Embryonic facial prominence (tissue), 1 donor: ENCODE measurements around the gene INSL3.
A peak's percentile ranks its signal among the peaks of the same experiment; 100 is the strongest.

ENCODE experiments used
- DNase-seq: peaks from one replicate; pipeline ENCODE4 v3.0.0-alpha.2; 2016; ENCODE audit errors: extremely low spot score

Gene INSL3

GRCh38 chr19:17821190-17821589 is at the start of gene INSL3:
INSL3 (minus strand) TSS chr19:17821519; CDS start chr19:17821506, 13 bp downstream.
- no peak for DNase-seq

DNA sequence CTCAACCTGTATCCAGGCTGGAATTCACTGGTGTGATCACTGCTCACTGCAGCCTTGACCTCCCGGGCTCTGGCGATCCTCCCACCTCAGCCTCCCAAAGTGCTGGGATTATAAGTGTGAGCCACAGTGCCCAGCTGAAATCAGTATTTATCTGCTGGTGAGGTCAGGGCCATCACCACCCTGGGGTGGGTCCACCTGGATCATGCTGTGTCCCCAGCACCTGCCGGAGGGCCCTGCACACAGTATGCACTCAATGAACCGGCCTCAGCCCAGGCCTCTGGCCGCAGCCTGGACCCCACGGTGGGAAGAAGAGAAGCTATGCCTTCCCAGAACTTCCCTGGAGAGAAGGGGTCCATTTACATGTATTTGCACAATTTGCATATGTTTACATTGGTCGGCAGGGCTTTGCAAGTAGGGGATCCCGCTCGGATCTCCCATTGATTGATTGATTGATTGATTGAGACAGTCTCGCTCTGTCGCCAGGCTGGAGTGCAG is 47.8 kb upstream of the INSL3 start:
- no peak for DNase-seq

DNA sequence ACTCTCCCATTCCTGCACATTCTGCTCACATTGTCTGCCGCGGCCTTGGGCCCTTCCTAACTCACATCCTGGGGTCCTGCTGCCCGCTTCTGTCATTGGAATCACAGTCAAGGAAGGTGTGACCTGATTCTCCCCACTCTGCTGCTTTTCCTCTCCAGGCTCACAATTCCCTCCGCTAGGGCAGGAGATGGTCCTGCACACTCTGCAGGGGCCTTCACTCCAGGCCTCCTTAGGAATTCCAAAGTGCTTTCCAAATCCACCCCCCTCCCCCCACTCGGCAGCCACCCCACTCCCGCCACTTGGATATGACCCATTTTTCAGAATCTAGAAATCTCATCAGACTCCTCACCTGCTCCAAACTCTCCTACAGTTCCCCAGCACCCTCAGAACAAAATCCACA is 47.4 kb upstream of the INSL3 start:
- no peak for DNase-seq

DNA sequence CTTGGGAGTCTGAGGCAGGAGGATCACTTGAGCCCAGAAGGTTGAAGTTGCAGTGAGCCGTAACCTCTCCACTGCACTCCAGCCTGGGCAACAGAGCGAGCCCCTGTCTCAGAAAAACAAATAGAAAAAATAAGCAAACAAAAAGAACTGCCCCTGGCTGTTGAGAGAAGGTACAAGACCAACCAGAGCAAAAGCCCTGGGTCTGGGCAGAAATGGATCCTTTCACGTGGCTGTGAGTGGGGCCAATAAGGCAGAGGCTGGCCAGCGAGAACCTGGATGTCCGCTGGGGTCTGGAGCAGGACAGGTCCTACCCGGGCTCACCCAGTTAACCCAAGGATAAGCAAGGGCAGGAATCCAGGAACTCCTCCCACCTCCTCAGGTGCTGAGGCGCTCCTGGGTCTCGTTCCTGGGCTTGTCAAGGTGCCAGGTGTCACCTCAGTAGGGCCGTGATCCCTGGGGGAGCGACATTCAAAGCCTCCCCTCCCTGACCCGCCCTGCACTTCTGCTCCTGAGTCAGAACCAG is 45.7 kb upstream of the INSL3 start:
- DNase-seq, result no peak

DNA sequence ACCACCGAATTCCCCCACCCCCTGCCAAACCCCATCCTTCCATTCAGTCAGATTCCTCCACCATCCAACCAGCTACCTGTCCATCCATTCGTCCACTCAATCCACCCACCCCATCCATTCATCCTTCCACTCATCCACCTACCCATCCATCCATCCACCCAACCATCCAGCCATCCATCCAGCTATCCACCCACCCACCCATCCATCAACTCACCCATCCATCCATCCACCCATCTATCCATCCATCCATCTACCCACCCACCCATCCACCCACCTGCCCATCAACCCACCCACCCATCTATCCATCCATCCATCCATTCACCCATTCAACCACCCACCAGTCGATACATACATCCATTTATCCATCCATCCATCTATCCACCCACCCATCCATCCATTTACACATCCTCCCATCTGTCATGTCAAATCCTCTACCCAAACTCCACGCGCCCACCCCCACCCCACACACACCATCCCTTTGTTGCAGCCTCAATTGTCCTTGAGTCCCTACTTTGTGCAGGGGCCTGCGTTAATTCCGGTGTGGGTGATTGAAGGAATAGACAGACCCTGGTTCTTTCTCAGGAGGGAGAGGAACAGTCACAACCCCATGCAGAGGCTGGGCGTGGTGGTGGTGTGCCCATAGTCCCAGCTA is 45.1 kb upstream of the INSL3 start:
- no peak for DNase-seq

GRCh38 chr19:17865364-17866311 is 44.3 kb upstream of the INSL3 start:
- DNase-seq, result no peak

DNA sequence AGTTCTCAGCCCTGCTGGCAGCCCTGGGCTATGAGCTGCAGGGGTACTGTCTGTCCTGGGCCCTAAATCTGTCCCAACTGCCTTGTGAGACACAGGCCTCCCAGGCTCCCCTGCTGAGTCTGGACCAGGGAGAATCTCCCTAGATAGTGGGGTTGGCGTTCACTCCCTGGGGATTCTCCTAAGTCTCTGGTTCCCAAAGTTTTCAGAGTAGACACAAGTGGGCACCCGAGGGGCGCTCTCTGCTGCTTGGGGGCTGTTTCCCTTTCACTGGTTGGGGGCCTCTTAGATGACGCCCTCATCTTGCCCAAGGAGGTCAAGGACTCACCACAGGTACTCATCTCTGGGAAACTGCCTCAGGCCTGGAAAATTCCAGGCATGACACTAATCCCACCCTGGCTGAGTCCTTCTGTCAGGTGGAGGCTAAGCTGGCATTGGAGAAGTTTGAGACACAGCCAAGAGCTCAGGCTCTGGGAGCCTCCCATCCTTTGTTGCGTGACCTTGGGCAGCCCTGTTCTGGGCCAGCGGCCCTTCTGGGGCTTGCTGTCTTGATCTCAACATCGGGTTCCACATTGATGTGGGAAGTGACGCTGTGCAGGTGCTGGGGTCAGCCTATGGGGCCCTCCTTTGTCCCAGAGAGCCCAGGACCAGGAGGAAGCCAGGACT is 42.3 kb upstream of the INSL3 start:
- DNase-seq, result no peak

DNA sequence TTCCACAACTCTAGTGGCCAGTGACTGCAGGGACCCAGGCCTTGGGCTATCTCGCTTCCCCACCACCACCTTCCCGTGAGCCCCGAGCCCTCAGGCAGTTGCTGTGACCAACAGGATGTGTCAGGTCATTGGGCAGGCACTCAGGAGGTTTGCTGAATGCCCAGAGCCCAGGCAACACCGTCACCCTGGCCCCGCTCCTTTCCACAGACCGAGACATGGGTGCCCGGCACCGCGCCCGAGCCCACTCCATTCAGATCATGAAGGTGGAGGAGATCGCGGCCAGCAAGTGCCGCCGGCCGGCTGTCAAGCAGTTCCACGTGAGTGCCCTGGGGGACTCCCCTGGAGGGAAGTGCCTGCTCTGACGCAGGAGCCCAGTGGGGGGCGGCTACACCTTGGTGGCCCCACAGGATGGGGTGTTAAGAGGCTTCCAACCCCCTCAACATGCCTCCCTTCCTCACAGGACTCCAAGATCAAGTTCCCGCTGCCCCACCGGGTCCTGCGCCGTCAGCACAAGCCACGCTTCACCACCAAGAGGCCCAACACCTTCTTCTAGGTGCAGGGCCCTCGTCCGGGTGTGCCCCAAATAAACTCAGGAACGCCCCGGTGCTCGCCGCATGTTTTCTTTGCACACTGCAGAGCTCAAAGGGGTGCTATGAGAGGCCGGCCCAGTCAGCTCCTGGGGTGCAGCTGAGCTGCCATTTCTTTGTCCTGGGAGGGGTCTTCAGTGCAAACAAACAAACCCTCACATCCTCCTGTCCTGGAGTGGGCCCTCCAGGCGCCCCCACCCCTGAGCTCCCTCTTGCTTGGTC is 41.6 kb upstream of the INSL3 start:
- DNase-seq, result no peak

DNA sequence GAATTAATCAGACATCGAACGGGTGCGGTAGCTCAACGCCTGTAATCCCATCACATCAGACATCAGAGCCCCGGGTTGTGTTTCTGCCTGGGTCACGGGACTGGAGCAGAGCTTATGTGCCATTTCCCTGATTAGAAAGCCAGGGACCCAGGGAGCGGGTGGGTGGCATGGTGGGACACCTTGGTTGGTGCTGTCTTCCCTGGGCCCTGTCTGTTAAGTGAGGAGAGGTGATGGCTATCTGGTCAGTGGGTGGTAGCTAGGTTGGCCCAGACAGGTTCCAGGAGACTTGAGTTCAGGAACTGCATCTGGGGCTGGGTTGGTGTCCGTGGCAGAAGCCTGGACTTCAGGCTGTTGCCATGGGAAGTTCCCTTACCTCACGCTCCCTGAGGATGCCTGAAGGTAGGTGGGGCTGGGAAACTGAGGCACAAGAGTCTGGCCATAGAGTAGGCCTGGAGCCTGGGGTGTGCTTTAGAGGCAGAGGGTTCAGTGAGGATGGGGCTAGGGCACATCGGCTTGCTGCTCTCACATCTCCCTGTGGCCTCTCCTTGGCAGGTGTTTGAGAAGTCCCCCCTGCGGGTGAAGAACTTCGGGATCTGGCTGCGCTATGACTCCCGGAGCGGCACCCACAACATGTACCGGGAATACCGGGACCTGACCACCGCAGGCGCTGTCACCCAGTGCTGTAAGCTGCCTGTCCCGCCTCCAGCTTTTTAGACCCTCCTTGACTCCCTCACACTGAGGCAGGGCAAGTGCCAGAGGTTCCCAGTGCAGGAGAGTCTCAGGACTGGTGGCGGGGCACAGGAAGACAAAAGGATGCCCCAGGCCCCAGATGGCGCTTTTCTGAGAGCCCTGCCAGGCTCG is 40.5 kb upstream of the INSL3 start:
- DNase-seq, result no peak

DNA sequence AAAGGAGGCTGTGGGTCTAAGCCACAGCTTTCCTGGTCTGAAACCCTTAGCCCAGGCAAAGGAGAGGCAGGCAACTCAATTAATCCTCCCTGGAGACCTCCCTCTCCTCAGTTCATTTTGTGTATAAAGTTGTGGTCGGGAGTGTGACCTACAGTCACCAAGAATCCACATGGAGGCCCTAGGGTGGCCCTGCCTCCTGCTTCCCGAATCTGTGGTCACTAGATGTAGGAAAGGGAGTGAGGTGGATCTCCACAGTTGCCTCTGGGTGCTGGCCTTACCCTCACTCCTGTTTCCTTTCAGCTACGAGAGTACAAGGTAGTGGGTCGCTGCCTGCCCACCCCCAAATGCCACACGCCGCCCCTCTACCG is 39.7 kb upstream of the INSL3 start:
- no peak for DNase-seq

- no peak for DNase-seq
Observed at GRCh38 chr19:17860331-17860992, 39.1 kb upstream of the INSL3 start.

- peak; percentile 99 for DNase-seq
Observed at GRCh38 chr19:17859533-17860330, 38.4 kb upstream of the INSL3 start, which contains the start of gene RPL18A. RPL18A (plus strand) TSS chr19:17859910; CDS start chr19:17859957, 47 bp downstream.

GRCh38 chr19:17855280-17856152 is 34.2 kb upstream of the INSL3 start:
- DNase-seq, result peak; percentile 54

DNA sequence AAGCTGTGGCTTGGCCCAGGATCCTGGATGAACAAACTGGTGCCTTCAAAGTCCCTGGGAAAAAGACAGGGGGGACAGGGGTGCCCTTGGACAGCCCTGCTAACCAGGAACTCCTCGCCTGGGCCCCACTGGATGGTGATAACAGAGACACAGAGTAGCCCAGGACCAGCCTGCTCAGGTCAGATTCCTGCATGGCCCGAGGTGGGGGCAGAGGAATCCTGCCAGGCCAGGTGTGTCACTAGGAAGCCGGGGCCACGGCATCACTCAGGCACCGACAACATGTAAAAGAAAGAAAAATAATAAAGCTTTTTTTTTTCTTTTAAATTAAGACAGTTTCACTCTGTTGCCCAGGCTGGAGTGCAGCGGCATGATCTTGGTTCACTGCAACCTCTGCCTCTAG is 32.7 kb upstream of the INSL3 start:
- no peak for DNase-seq

- DNase-seq, result no peak
Observed at GRCh38 chr19:17848595-17849292, 27.4 kb upstream of the INSL3 start.

DNA sequence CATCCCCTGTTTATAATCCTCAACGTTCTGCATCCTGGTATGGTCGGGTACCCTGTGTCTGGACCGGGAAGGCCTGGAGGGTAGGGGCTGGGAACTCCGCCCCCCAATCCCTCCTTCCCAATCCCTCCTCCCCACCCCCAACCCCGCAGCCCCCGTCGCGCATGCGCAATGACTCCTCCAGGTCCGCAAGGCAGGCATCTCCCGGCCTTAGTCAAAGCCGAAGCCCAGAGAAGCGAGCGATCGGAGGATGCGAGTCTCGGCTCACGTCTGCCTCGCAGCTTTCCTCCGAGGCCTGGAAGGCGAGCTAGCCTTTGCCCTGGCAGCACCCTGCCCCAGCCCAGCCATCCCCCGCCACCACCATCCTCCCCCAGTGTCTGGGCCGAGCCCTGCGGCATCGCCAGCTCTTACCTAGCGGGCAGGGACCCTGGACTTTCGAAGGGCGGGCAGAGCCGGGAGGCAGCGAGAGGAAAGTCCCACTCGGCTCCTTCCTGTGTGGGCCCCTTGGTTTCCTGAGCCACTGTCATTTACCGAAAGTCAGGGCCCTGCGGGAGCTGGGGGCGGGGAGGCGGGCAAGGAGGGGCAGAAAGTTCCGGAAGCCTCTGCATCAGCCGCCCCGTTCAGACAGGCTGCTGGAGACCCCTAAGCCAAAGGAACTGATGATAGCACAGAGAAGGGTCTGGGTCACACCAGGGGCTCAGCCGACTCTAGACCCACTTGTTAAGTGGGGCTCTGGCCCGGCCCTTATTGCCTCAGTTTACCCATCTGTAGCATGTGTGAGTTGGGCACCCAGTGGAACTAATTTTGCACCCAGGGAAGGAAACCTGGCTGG is 26.4 kb upstream of the INSL3 start, which contains the start of gene JAK3:
Gene JAK3 (minus strand): TSS at position 445 of the 829 bp plus-strand sequence. CDS start 3,565 bp downstream, outside the sequence.
- peak; percentile 65 for DNase-seq
